PFSK-1 (cell line): ENCODE data around the gene G6PC3.

Source experiments
- FOXP2 ChIP-seq: optimal IDR thresholded peaks from 2 replicates; pipeline ENCODE3; 2011; ENCODE audit warnings: borderline replicate concordance, control low read depth, inconsistent platforms; ENCODE audit not compliant: insufficient read depth; ENCODE audit errors: extremely low read length, extremely low read depth
- POLR2AphosphoS5 ChIP-seq: IDR thresholded peaks from 2 replicates; pipeline ENCODE4 v1.6.1; 2012; ENCODE audit warnings: low read depth, mild to moderate bottlenecking, control low read depth, low read length, moderate library complexity
- REST ChIP-seq, 2 experiments: IDR thresholded peaks; 2 replicates each; pipeline versions ENCODE4 v1.6.1 to v1.8.0; 2011 to 2012; ENCODE audit warnings: low read depth in 2 of 2, low read length in 2 of 2, control low read depth in 1 of 2, inconsistent platforms in 1 of 2, mild to moderate bottlenecking in 1 of 2, moderate library complexity in 1 of 2; ENCODE audit not compliant: insufficient read depth in 1 of 2
- SIN3A ChIP-seq: IDR thresholded peaks from 2 replicates; pipeline ENCODE4 v1.6.1; 2012; ENCODE audit warnings: mild to moderate bottlenecking, low read length, moderate library complexity, borderline replicate concordance; ENCODE audit not compliant: insufficient read depth
- TAF1 ChIP-seq: IDR thresholded peaks from 2 replicates; pipeline ENCODE4 v1.6.1; 2012; ENCODE audit warnings: low read length, control low read depth, borderline replicate concordance; ENCODE audit not compliant: insufficient read depth

G6PC3 gene

DNA sequence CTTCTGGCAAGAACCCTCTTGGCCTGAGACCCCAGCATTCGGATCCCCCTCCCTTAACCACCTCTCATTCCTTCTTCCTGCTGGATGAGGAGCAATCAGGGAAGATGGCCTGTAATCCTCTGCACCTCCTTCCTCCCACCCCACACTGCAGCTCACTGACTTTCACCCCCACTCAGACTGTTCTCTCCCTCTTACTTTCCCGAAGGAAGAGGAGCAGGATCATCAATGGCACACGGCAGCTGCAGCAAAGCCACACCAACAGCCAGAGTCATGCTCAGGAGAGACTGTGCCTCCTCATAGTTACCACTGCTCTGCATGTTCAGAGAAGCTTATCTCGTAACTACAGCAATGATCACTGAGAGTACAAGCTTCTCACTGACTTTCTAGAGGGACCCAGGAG, 45.7 kb upstream of the G6PC3 start:
- TF ChIP-seq REST (IDR thresholded peaks at IDR 0.05; ENCODE audit: insufficient read depth in 1 of 2, low read depth in 2 of 2, low read length in 2 of 2) (no peak), FOXP2 (no peak), POLR2AphosphoS5 (no peak; the same call in 1 of the 2 replicates), TAF1 (no peak), SIN3A (no peak)

DNA sequence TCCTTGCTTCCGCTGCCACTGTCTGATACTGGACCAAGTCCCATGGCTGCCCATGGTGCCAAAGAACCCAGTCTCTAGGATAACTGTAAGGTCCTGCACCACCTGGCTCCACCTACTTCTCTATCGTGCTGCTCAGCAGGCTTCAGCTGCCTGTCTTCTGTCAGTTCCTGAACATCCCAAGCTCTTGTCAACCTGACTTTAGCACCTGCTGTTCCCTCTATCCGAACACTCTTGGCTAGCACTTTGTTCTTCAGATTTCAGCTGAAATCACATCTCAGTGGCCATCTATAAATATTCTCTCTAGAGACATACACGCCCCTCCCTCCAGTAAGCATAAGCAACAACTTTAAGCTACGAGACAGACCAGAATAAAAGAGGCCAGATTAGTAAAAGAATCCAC, 40.8 kb upstream of the G6PC3 start:
- TF ChIP-seq FOXP2 (no peak), TAF1 (no peak), REST (IDR thresholded peaks at IDR 0.05; ENCODE audit: insufficient read depth in 1 of 2, low read depth in 2 of 2, low read length in 2 of 2) (no peak), POLR2AphosphoS5 (no peak), SIN3A (no peak)

DNA sequence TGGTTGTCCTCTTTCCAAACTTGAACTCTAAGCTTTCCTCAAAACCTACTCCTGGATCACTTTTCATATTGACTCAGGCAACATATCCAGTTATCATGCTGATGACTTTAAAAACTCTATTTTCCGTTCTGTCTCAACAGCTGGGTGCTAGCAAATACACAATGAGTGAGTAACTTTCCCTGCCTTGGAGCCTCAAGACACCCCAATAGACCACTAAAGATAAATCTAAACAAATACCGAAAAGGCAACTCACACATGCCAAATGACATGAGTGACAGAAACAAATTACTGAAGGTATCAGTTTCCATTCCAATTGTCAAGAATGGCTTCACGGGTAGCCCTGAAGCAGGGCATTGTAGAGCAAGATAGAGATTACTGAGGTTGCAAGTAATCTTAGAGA, 40.1 kb upstream of the G6PC3 start:
- TF ChIP-seq POLR2AphosphoS5, result no peak
- no peak for TF ChIP-seq TAF1
- no peak for TF ChIP-seq REST (IDR thresholded peaks at IDR 0.05; ENCODE audit: insufficient read depth in 1 of 2, low read depth in 2 of 2, low read length in 2 of 2)
- TF ChIP-seq SIN3A, result no peak
- TF ChIP-seq FOXP2, result no peak

- TF ChIP-seq TAF1 (no peak), FOXP2 (no peak), REST (IDR thresholded peaks at IDR 0.05; ENCODE audit: insufficient read depth in 1 of 2, low read depth in 2 of 2, low read length in 2 of 2) (no peak), SIN3A (no peak)
Measured at GRCh38 chr17:44033861-44034408, 36.6 kb upstream of the G6PC3 start.

GRCh38 chr17:44037471-44037870, 33.1 kb upstream of the G6PC3 start:
- TF ChIP-seq SIN3A (no peak), REST (IDR thresholded peaks at IDR 0.05; ENCODE audit: insufficient read depth in 1 of 2, low read depth in 2 of 2, low read length in 2 of 2) (no peak), POLR2AphosphoS5 (no peak), FOXP2 (no peak), TAF1 (no peak)
